Common myeloid progenitor, CD34-positive (primary cell): ENCODE data around the gene ABCC5.
A peak's percentile ranks its signal among the peaks of the same experiment; 100 is the strongest.

Source experiments
- CTCF ChIA-PET: fragments of 350-600 bp; sonication (Branson Sonifier 250); formaldehyde crosslinking; loops from one replicate; lab custom pipeline; 2021; ENCODE audit warnings: antibody characterized with exemption; lab: Charles Lee
- POLR2A ChIA-PET: fragments of 350-600 bp; sonication (Branson Sonifier 250); formaldehyde crosslinking; loops from one replicate; lab custom pipeline; 2021; ENCODE audit warnings: antibody characterized with exemption; lab: Charles Lee
- DNase-seq, 3 donors: peaks; one replicate each; pipeline versions ENCODE4 v3.0.0 to v3.0.0-alpha.2; 2013
- H3K27ac ChIP-seq, 2 experiments: 1 replicate in 1 of 2; 2 replicates in 1 of 2; pipeline ENCODE4 v1.7.0; 2013; ENCODE audit warnings: inconsistent platforms in 2 of 2, low read length in 2 of 2, mild to moderate bottlenecking in 2 of 2, low read depth in 1 of 2, moderate library complexity in 1 of 2; ENCODE audit not compliant: severe bottlenecking in 2 of 2, insufficient read depth in 1 of 2, poor library complexity in 1 of 2
- H3K27me3 ChIP-seq, 5 experiments: replicated peaks in 2 of 5; 1 replicate in 3 of 5; 2 replicates in 2 of 5; pipeline versions ENCODE4 v1.6.1 to v1.7.0; 2013; ENCODE audit warnings: low read length in 4 of 5, mild to moderate bottlenecking in 2 of 5, moderate library complexity in 2 of 5, inconsistent platforms in 1 of 5; ENCODE audit not compliant: insufficient read depth in 5 of 5, control insufficient read depth in 4 of 5
- H3K36me3 ChIP-seq, 4 experiments: 1 replicate in 2 of 4; 2 replicates in 2 of 4; pipeline versions ENCODE4 v1.6.1 to v1.7.0; 2013; ENCODE audit warnings: low read length in 3 of 4, control low read depth in 1 of 4, mild to moderate bottlenecking in 1 of 4; ENCODE audit not compliant: control insufficient read depth in 4 of 4, insufficient read depth in 4 of 4
- H3K4me1 ChIP-seq, 4 experiments: 1 replicate in 3 of 4; 2 replicates in 1 of 4; pipeline versions ENCODE4 v1.6.1 to v1.7.1; 2013; ENCODE audit warnings: low read length in 3 of 4, mild to moderate bottlenecking in 3 of 4, control low read depth in 1 of 4, inconsistent platforms in 1 of 4, moderate library complexity in 1 of 4; ENCODE audit not compliant: control insufficient read depth in 4 of 4, insufficient read depth in 4 of 4; ENCODE audit errors: control extremely low read depth in 1 of 4
- H3K4me3 ChIP-seq, 7 experiments: 1 replicate in 4 of 7; 2 replicates in 3 of 7; pipeline versions ENCODE4 v1.5.1 to v1.7.0; 2013; ENCODE audit warnings: mild to moderate bottlenecking in 7 of 7, low read length in 6 of 7, moderate library complexity in 6 of 7, inconsistent platforms in 2 of 7, low read depth in 2 of 7, control low read depth in 1 of 7; ENCODE audit not compliant: insufficient read depth in 4 of 7, control insufficient read depth in 1 of 7; ENCODE audit errors: extremely low read depth in 1 of 7
- H3K9me3 ChIP-seq, 5 experiments: 1 replicate in 4 of 5; 2 replicates in 1 of 5; pipeline versions ENCODE4 v1.6.1 to v1.7.1; 2013; ENCODE audit warnings: low read length in 4 of 5, mild to moderate bottlenecking in 2 of 5, inconsistent platforms in 1 of 5, low read depth in 1 of 5, moderate library complexity in 1 of 5; ENCODE audit not compliant: control insufficient read depth in 4 of 5, insufficient read depth in 2 of 5; ENCODE audit errors: control extremely low read depth in 1 of 5
- WGBS: methylation state at CpG from one replicate; pipeline ENCODE4 v1.1.5; 2013; ENCODE audit not compliant: insufficient coverage; 5-methylcytosine and 5-hydroxymethylcytosine counted together

ABCC5 gene

GRCh38 chr3:183895296-183895695 is 122.4 kb downstream of the ABCC5 start:
- CTCF ChIA-PET = interaction anchor here (0.5 to 2.9 kb wide), 35 partner anchors 9 to 512 kb away, joined by 3 to 19 read pairs (median 4); partner anchors contain the start of genes ABCC5, EEF1AKMT4, EIF2B5 and PARL
- Histone ChIP-seq H3K9me3 (no peaks in the 10 kb centered on the region), H3K4me3 (no peak overlapping the region), H3K27ac (no peak overlapping the region), H3K36me3 (no peaks in the 10 kb centered on the region), H3K4me1 (no peaks in the 10 kb centered on the region), H3K27me3 (peaks cover 0 to 10% (median 3%) of the 10 kb centered on the region in 5 experiments)
- DNase-seq = peak; percentile 58 to 79 (median 77)
- POLR2A ChIA-PET = no interaction called here
- 100% methylated on average over 1 of the region's 5 CpGs for WGBS

GRCh38 chr3:183892610-183893214 is 125.0 kb downstream of the ABCC5 start:
- Histone ChIP-seq H3K4me3 (no peak overlapping the region), H3K36me3 (no peaks in the 10 kb centered on the region), H3K9me3 (no peaks in the 10 kb centered on the region), H3K27ac (no peak overlapping the region), H3K27me3 (peaks cover 0 to 6% (median 0%) of the 10 kb centered on the region in 5 experiments), H3K4me1 (no peaks in the 10 kb centered on the region)
- ChIA-PET CTCF (interaction anchor here (0.7 to 2.1 kb wide), 5 partner anchors 9 to 395 kb away, joined by 3 to 6 read pairs (median 4); no protein-coding TSS in a partner anchor), POLR2A (interaction anchor here (0.6 to 0.8 kb wide), 2 partner anchors 294 to 454 kb away, joined by 3 to 4 read pairs; no protein-coding TSS in a partner anchor)
- WGBS = 91% methylated on average over 8 of the region's 9 CpGs
- DNase-seq = no peak

GRCh38 chr3:183885766-183886165 is 131.9 kb downstream of the ABCC5 start:
- Histone ChIP-seq H3K4me1 (peaks cover 9 to 30% (median 21%) of the 10 kb centered on the region in 4 experiments), H3K27ac (no peak overlapping the region), H3K9me3 (no peaks in the 10 kb centered on the region), H3K36me3 (no peaks in the 10 kb centered on the region), H3K4me3 (no peak overlapping the region), H3K27me3 (peaks cover 0 to 2% (median 0%) of the 10 kb centered on the region in 5 experiments)
- no peak for DNase-seq
- 91% methylated on average over 7 of the region's 10 CpGs for WGBS
- ChIA-PET CTCF (interaction anchor here (0.8 to 2.4 kb wide), 9 partner anchors 9 to 398 kb away, joined by 3 to 26 read pairs (median 6); partner anchors contain the start of gene MAP6D1), POLR2A (no interaction called here)

GRCh38 chr3:183884427-183885296 is 133.0 kb downstream of the ABCC5 start, which contains the start of gene PARL:
PARL (minus strand) TSS chr3:183884880; CDS start chr3:183884846, 34 bp downstream.
- no peaks in the 10 kb centered on the region for H3K36me3 ChIP-seq
- DNase-seq = peak; percentile 92 to 95 (median 95)
- WGBS = under 1% methylated on average over 51 of the region's 63 CpGs
- POLR2A ChIA-PET = interaction anchor here (0.5 to 1.2 kb wide), 4 partner anchors 14 to 282 kb away, joined by 3 to 5 read pairs (median 3); no protein-coding TSS in a partner anchor
- H3K27me3 ChIP-seq = peaks cover 0 to 1% (median 0%) of the 10 kb centered on the region in 5 experiments
- H3K4me3 ChIP-seq = peak within 1 kb of the TSS; percentile 73 to 98 (median 88)
- H3K9me3 ChIP-seq = no peaks in the 10 kb centered on the region
- H3K4me1 ChIP-seq = peaks cover 9 to 40% (median 28%) of the 10 kb centered on the region in 4 experiments
- H3K27ac ChIP-seq = peak within 1 kb of the TSS; percentile 67 to 90
- CTCF ChIA-PET = interaction anchor here (1.1 to 2.4 kb wide), 17 partner anchors 9 to 431 kb away, joined by 3 to 26 read pairs (median 5); partner anchors contain the start of gene MAP6D1

GRCh38 chr3:183884097-183884426 is 133.6 kb downstream of the ABCC5 start:
- no peaks in the 10 kb centered on the region for H3K36me3 ChIP-seq
- peak overlapping the region; percentile 67 to 90 for H3K27ac ChIP-seq
- H3K4me1 ChIP-seq = peaks cover 10 to 46% (median 32%) of the 10 kb centered on the region in 4 experiments
- DNase-seq = no peak
- peak overlapping the region; percentile 73 to 98 (median 88) for H3K4me3 ChIP-seq
- H3K9me3 ChIP-seq = no peaks in the 10 kb centered on the region
- WGBS = 0% methylated on average over 6 of the region's 9 CpGs
- H3K27me3 ChIP-seq = peaks cover 0 to 1% (median 0%) of the 10 kb centered on the region in 5 experiments
- POLR2A ChIA-PET = interaction anchor here (1.2 kb wide), 1 partner anchor 13 kb away, joined by 3 read pairs; no protein-coding TSS in a partner anchor
- CTCF ChIA-PET = interaction anchor here (1.1 to 2.4 kb wide), 15 partner anchors 8 to 431 kb away, joined by 3 to 26 read pairs (median 5); partner anchors contain the start of gene MAP6D1

GRCh38 chr3:183883291-183884096 is 134.2 kb downstream of the ABCC5 start:
- 34% methylated on average over 9 of the region's 16 CpGs for whole genome bisulfite sequencing
- H3K27me3 ChIP-seq = peaks cover 0 to 1% (median 0%) of the 10 kb centered on the region in 5 experiments

More at GRCh38 chr3:183883291-183884096, 134.2 kb downstream of the ABCC5 start:
- H3K4me1 ChIP-seq = peaks cover 14 to 52% (median 38%) of the 10 kb centered on the region in 4 experiments
- no peaks in the 10 kb centered on the region for H3K9me3 ChIP-seq
- H3K36me3 ChIP-seq = no peaks in the 10 kb centered on the region
- no peak for DNase-seq
- POLR2A ChIA-PET = no interaction called here
- peak overlapping the region in 6 of 7 experiments; percentile 86 to 98 (median 92) for H3K4me3 ChIP-seq
- CTCF ChIA-PET = interaction anchor here (1.1 to 2.4 kb wide), 10 partner anchors 8 to 374 kb away, joined by 3 to 26 read pairs (median 9); partner anchors contain the start of gene MAP6D1
- peak overlapping the region; percentile 67 to 90 for H3K27ac ChIP-seq
